ENCODE results near the gene CNTNAP5. TPM values are rescaled to one million over a fixed set of nuclear protein-coding genes. Genes with fewer than 3 reads are reported as not detected.

CNTNAP5 gene
- total and polyA plus RNA-seq, 4 donors = not detected

DNA sequence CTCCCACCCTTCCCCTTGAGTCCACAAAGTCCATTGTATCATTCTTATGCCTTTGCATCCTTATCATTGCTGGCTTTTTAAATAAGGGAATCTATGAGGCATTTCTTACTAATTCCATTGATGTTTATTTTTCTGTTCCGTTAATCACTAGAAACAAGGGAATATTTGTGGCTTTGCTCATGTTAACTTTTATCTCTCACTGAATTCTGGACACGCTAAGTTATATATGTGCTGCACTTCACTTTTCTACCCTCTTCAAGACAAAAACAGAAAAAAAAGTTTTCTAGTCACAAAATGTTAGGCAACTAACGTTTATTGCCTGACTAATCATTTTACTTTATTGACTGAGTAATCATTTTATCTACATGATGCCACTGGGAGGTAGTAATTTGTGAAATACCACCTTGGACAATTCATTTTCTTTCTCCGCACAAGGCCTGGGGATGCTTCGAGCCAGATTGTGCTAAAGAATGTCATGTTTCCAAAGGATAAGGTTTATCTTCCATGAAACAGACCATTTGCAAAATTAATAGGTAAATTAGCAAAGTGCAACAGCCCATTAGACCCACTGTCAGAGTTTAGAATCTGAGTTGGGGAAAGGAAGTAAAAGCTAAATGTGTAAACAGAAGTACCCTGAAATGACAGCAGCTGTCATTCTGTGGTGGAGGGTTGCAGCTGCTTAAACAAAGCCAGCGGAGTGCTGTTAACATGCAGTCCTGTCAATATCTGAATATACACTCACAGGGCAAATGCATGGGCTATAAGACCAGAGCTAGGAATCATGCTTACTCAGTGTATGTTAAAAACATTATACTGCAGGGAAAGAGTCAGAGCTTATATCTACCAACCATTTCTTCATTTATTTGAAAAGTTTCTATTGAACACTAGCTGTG, 658.7 kb downstream of the CNTNAP5 start:
- Histone ChIP-seq H3K4me1 (ENCODE audit: control insufficient read depth in 4 of 4, insufficient read depth in 4 of 4, low read length in 3 of 4) (no peaks in the 10 kb centered on the region), H3K27me3 (ENCODE audit: control insufficient read depth in 4 of 4, insufficient read depth in 4 of 4, low read length in 3 of 4) (no peaks in the 10 kb centered on the region), H3K9me3 (ENCODE audit: control insufficient read depth in 4 of 4, low read length in 3 of 4) (peaks cover 0 to 4% (median 3%) of the 10 kb centered on the region in 4 donors), H3K4me3 (ENCODE audit: low read depth in 1 of 3, low read length in 3 of 3) (no peak overlapping the region), H3K27ac (ENCODE audit: low read depth in 1 of 2, low read length in 2 of 2) (no peak overlapping the region), H3K9ac (ENCODE audit: low read depth in 1 of 2, low read length in 2 of 2) (no peak overlapping the region), H3K36me3 (ENCODE audit: control insufficient read depth in 4 of 4, insufficient read depth in 3 of 4, low read depth in 1 of 4, low read length in 3 of 4) (no peaks in the 10 kb centered on the region)
- WGBS = 64% methylated on average over 6 of the region's 6 CpGs
- DNase-seq (ENCODE audit: low spot score) = no peak
- no peak for TF ChIP-seq FOXA1 (IDR thresholded peaks at IDR 0.05)
- no peak for TF ChIP-seq GABPA (IDR thresholded peaks at IDR 0.05 in 1 of 2, conservative IDR thresholded peaks at IDR 0.05 in 1 of 2)
- no peak for TF ChIP-seq HNF4A (conservative IDR thresholded peaks at IDR 0.05)
- TF ChIP-seq EGR1 (IDR thresholded peaks at IDR 0.05; ENCODE audit: low read depth in 2 of 2) = no peak
- no peak for TF ChIP-seq HNF4G (IDR thresholded peaks at IDR 0.05)
- no peak for TF ChIP-seq SP1 (IDR thresholded peaks at IDR 0.05)
- TF ChIP-seq RAD21 (IDR thresholded peaks at IDR 0.05) = no peak
- TF ChIP-seq RXRA (IDR thresholded peaks at IDR 0.05) = no peak
- TF ChIP-seq ATF3 (IDR thresholded peaks at IDR 0.05) = no peak
- no peak for TF ChIP-seq FOXA2 (IDR thresholded peaks at IDR 0.05)
- TF ChIP-seq, protein P1, sequence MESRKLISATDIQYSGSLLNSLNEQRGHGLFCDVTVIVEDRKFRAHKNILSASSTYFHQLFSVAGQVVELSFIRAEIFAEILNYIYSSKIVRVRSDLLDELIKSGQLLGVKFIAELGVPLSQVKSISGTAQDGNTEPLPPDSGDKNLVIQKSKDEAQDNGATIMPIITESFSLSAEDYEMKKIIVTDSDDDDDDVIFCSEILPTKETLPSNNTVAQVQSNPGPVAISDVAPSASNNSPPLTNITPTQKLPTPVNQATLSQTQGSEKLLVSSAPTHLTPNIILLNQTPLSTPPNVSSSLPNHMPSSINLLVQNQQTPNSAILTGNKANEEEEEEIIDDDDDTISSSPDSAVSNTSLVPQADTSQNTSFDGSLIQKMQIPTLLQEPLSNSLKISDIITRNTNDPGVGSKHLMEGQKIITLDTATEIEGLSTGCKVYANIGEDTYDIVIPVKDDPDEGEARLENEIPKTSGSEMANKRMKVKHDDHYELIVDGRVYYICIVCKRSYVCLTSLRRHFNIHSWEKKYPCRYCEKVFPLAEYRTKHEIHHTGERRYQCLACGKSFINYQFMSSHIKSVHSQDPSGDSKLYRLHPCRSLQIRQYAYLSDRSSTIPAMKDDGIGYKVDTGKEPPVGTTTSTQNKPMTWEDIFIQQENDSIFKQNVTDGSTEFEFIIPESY (IDR thresholded peaks at IDR 0.05) = no peak

- Histone ChIP-seq H3K27me3 (ENCODE audit: control insufficient read depth in 4 of 4, insufficient read depth in 4 of 4, low read length in 3 of 4) (no peaks in the 10 kb centered on the region), H3K9me3 (ENCODE audit: control insufficient read depth in 4 of 4, low read length in 3 of 4) (peaks cover 11 to 28% (median 18%) of the 10 kb centered on the region in 4 donors), H3K36me3 (ENCODE audit: control insufficient read depth in 4 of 4, insufficient read depth in 3 of 4, low read depth in 1 of 4, low read length in 3 of 4) (no peaks in the 10 kb centered on the region), H3K9ac (ENCODE audit: low read depth in 1 of 2, low read length in 2 of 2) (no peak overlapping the region), H3K4me1 (ENCODE audit: control insufficient read depth in 4 of 4, insufficient read depth in 4 of 4, low read length in 3 of 4) (no peaks in the 10 kb centered on the region), H3K27ac (ENCODE audit: low read depth in 1 of 2, low read length in 2 of 2) (no peak overlapping the region), H3K4me3 (ENCODE audit: low read depth in 1 of 3, low read length in 3 of 3) (peak overlapping the region in 1 of 3 donors; percentile 17)
- TF ChIP-seq RXRA (IDR thresholded peaks at IDR 0.05) (no peak), RAD21 (IDR thresholded peaks at IDR 0.05) (no peak), GABPA (IDR thresholded peaks at IDR 0.05 in 1 of 2, conservative IDR thresholded peaks at IDR 0.05 in 1 of 2) (no peak), FOXA1 (IDR thresholded peaks at IDR 0.05) (no peak), HNF4A (conservative IDR thresholded peaks at IDR 0.05) (no peak), FOXA2 (IDR thresholded peaks at IDR 0.05) (no peak), ATF3 (IDR thresholded peaks at IDR 0.05) (no peak), YY1 (IDR thresholded peaks at IDR 0.05) (no peak), CTCF (IDR thresholded peaks at IDR 0.05; ENCODE audit: low read depth, low read length, missing input control) (no peak), EGR1 (IDR thresholded peaks at IDR 0.05; ENCODE audit: low read depth in 2 of 2) (no peak), NR2F2 (IDR thresholded peaks at IDR 0.05) (no peak), SP1 (IDR thresholded peaks at IDR 0.05) (no peak), TAF1 (conservative IDR thresholded peaks at IDR 0.05) (no peak), HNF4G (IDR thresholded peaks at IDR 0.05) (no peak)
- TF ChIP-seq, protein P2, sequence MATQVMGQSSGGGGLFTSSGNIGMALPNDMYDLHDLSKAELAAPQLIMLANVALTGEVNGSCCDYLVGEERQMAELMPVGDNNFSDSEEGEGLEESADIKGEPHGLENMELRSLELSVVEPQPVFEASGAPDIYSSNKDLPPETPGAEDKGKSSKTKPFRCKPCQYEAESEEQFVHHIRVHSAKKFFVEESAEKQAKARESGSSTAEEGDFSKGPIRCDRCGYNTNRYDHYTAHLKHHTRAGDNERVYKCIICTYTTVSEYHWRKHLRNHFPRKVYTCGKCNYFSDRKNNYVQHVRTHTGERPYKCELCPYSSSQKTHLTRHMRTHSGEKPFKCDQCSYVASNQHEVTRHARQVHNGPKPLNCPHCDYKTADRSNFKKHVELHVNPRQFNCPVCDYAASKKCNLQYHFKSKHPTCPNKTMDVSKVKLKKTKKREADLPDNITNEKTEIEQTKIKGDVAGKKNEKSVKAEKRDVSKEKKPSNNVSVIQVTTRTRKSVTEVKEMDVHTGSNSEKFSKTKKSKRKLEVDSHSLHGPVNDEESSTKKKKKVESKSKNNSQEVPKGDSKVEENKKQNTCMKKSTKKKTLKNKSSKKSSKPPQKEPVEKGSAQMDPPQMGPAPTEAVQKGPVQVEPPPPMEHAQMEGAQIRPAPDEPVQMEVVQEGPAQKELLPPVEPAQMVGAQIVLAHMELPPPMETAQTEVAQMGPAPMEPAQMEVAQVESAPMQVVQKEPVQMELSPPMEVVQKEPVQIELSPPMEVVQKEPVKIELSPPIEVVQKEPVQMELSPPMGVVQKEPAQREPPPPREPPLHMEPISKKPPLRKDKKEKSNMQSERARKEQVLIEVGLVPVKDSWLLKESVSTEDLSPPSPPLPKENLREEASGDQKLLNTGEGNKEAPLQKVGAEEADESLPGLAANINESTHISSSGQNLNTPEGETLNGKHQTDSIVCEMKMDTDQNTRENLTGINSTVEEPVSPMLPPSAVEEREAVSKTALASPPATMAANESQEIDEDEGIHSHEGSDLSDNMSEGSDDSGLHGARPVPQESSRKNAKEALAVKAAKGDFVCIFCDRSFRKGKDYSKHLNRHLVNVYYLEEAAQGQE (IDR thresholded peaks at IDR 0.05) = no peak
- TF ChIP-seq, protein P3, sequence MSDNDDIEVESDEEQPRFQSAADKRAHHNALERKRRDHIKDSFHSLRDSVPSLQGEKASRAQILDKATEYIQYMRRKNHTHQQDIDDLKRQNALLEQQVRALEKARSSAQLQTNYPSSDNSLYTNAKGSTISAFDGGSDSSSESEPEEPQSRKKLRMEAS (IDR thresholded peaks at IDR 0.05) = no peak
- TF ChIP-seq, protein P1 (IDR thresholded peaks at IDR 0.05) = no peak
- DNase-seq (ENCODE audit: low spot score) = no peak
- WGBS = 87% methylated on average over 3 of the region's 3 CpGs
Observed at GRCh38 chr2:124689348-124689747, 664.3 kb downstream of the CNTNAP5 start.
